Adipocyte (in vitro differentiated cells): ENCODE results near the gene RMDN2.

Experiments used
- DNase-seq: peaks from one replicate; pipeline ENCODE4 v3.0.0-alpha.2; 2015; ENCODE audit warnings: low read depth
- H3K27me3 ChIP-seq: replicated peaks from 2 replicates; pipeline ENCODE4 v1.7.0; 2013; ENCODE audit warnings: mild to moderate bottlenecking, low read length, moderate library complexity; ENCODE audit not compliant: control insufficient read depth, insufficient read depth
- H3K36me3 ChIP-seq: 2 replicates; pipeline ENCODE4 v1.7.0; 2013; ENCODE audit warnings: low read length, mild to moderate bottlenecking, moderate library complexity; ENCODE audit not compliant: control insufficient read depth, insufficient read depth, severe bottlenecking
- H3K4me1 ChIP-seq: 2 replicates; pipeline ENCODE4 v1.7.0; 2013; ENCODE audit warnings: mild to moderate bottlenecking, low read length, moderate library complexity; ENCODE audit not compliant: control insufficient read depth, insufficient read depth
- H3K4me3 ChIP-seq: 2 replicates; pipeline ENCODE4 v1.7.0; 2013; ENCODE audit warnings: mild to moderate bottlenecking, low read length, moderate library complexity
- H3K9ac ChIP-seq: 2 replicates; pipeline ENCODE4 v1.7.0; 2013; ENCODE audit warnings: mild to moderate bottlenecking, low read length, moderate library complexity
- H3K9me3 ChIP-seq: 2 replicates; pipeline ENCODE4 v1.7.0; 2013; ENCODE audit warnings: mild to moderate bottlenecking, low read length, moderate library complexity; ENCODE audit not compliant: control insufficient read depth

RMDN2 gene

GRCh38 chr2:38028829-38029228 lies 103.7 kb downstream of the RMDN2 start:
- no peak overlapping the region for H3K9ac ChIP-seq
- peaks cover 8% of the 10 kb centered on the region for H3K4me1 ChIP-seq
- H3K9me3 ChIP-seq, result no peaks in the 10 kb centered on the region
- H3K36me3 ChIP-seq, result no peaks in the 10 kb centered on the region
- no peaks in the 10 kb centered on the region for H3K27me3 ChIP-seq
- no peak for DNase-seq
- H3K4me3 ChIP-seq, result no peak overlapping the region

DNA sequence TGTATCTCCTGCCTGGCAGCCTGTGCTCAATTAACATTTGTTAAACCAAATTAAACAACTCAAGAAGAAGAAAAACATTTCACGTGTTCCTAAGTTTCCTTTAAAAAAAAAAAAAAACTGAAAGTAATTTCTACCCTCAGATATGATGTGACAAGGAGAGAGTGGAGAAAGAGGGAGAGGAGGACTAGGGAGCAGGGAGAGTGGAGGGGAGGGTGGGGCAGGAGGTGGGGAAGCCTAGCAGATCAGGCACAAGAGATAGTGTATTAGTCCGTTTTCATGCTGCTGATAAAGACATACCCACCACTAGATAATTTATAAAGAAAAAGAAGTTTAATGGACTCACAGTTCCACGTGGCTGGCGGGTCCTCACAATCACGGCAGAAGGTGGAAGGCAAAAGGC lies 104.4 kb downstream of the RMDN2 start:
- no peak overlapping the region for H3K4me3 ChIP-seq
- H3K4me1 ChIP-seq, result peaks cover 8% of the 10 kb centered on the region
- DNase-seq, result no peak
- no peak overlapping the region for H3K9ac ChIP-seq
- no peaks in the 10 kb centered on the region for H3K27me3 ChIP-seq
- no peaks in the 10 kb centered on the region for H3K36me3 ChIP-seq
- no peaks in the 10 kb centered on the region for H3K9me3 ChIP-seq

GRCh38 chr2:38030635-38031355 lies 105.7 kb downstream of the RMDN2 start:
- peak; percentile 29 for DNase-seq
- H3K4me1 ChIP-seq, result peaks cover 8% of the 10 kb centered on the region
- H3K9ac ChIP-seq, result peak overlapping the region; percentile 11
- no peaks in the 10 kb centered on the region for H3K27me3 ChIP-seq
- no peak overlapping the region for H3K4me3 ChIP-seq
- no peaks in the 10 kb centered on the region for H3K9me3 ChIP-seq
- no peaks in the 10 kb centered on the region for H3K36me3 ChIP-seq

DNA sequence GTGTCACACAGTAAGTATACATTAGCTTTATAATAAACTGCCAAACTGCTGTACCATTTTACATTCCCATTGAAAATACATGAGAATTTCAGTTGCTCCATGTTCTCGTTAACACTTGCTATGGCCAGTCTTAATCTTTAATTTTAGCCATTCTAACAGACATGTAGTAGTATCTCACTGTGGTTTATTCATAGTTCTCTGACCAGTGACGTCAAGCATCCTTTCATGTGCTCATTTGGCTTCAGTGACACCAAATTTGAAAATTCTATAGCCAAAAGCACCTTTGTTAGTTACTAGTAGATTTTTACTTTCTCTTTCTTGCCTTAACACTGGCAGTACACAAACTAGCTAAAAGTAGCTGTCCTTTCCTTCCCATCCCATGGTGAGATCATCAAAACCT lies 107.9 kb downstream of the RMDN2 start:
- Histone ChIP-seq H3K4me3 (no peak overlapping the region), H3K4me1 (peaks cover 25% of the 10 kb centered on the region), H3K36me3 (no peaks in the 10 kb centered on the region), H3K27me3 (no peaks in the 10 kb centered on the region), H3K9ac (no peak overlapping the region), H3K9me3 (no peaks in the 10 kb centered on the region)
- no peak for DNase-seq

- Histone ChIP-seq H3K4me1 (peaks cover 32% of the 10 kb centered on the region), H3K36me3 (no peaks in the 10 kb centered on the region)
Measured at GRCh38 chr2:38033646-38034045, 108.6 kb downstream of the RMDN2 start.

GRCh38 chr2:38035968-38036367 lies 110.9 kb downstream of the RMDN2 start:
- no peak overlapping the region for H3K4me3 ChIP-seq
- H3K9ac ChIP-seq, result no peak overlapping the region
- DNase-seq, result no peak
- peaks cover 35% of the 10 kb centered on the region for H3K4me1 ChIP-seq
- H3K27me3 ChIP-seq, result no peaks in the 10 kb centered on the region
- H3K9me3 ChIP-seq, result no peaks in the 10 kb centered on the region
- no peaks in the 10 kb centered on the region for H3K36me3 ChIP-seq

More at GRCh38 chr2:38033646-38034045, 108.6 kb downstream of the RMDN2 start:
- H3K4me3 ChIP-seq, result no peak overlapping the region
- DNase-seq, result no peak
- H3K27me3 ChIP-seq, result no peaks in the 10 kb centered on the region
- H3K9ac ChIP-seq, result no peak overlapping the region
- no peaks in the 10 kb centered on the region for H3K9me3 ChIP-seq

DNA sequence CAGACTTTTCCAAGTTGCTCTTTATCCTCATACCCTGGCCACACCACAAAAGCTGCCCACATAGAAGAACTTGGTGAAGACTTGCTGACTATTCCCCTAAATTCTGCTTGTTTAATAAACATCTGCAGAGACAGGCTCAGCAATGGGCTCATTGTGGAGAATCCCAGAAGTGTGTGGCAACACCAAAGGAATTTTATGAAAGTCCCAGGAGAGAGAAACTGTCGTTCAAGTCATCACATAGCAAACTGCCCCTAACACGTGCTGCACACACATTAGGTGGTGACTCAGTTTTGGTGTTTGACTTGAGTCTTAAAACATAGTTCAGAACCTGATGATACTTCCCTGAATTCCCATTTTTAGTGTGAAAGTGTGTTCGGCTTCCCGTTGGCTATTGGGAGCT lies 112.2 kb downstream of the RMDN2 start:
- Histone ChIP-seq H3K36me3 (no peaks in the 10 kb centered on the region), H3K4me1 (peaks cover 35% of the 10 kb centered on the region), H3K27me3 (no peaks in the 10 kb centered on the region), H3K9ac (peak overlapping the region; percentile 89), H3K9me3 (no peaks in the 10 kb centered on the region), H3K4me3 (peak overlapping the region; percentile 77)
- DNase-seq, result no peak

DNA sequence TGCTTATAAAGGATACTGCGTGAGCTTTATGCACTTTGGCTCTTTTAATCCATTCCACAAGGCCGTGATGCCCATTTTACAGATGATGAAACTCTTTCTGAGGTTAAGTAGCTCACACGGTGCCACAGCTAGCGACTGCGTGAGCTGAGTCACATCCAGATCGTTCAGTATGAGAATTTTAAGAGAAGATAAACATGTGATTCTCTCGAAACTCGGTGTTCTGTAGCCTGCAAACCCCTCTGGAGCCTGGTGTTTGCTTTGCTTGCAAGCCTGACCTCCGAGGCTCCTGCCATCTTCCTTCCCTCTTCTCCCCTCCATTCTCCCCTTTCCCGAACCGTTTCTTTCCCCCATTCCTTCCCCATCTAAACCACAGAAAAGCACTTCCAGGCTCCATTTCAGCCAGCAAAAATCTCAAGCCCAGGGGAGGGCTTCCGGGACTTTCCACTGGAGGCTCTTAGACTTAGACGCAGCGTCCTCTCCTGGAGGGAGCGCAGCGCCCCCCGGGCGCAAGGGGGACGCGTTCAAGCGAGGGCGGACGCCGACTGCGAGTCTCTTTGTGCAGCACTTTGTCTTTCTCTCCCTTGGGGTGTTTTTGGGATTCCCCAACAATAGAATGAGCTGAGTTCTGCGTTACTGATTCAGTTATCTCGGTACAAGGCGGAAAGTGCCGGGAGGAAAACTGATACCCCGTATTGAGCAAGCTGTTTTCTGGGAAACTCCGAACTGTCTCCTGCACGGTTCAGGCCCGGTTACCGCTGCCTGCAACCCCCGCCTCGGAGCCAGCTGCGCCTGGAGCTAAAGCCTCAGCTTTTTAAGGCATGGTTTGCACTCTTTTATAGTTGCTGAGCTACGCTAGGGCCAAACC lies 112.9 kb downstream of the RMDN2 start:
- peaks cover 35% of the 10 kb centered on the region for H3K4me1 ChIP-seq
- H3K9me3 ChIP-seq, result no peaks in the 10 kb centered on the region
- H3K4me3 ChIP-seq, result peak overlapping the region; percentile 77
- H3K36me3 ChIP-seq, result no peaks in the 10 kb centered on the region
- H3K9ac ChIP-seq, result peak overlapping the region; percentile 89
- DNase-seq, result peak; percentile 61
- no peaks in the 10 kb centered on the region for H3K27me3 ChIP-seq

DNA sequence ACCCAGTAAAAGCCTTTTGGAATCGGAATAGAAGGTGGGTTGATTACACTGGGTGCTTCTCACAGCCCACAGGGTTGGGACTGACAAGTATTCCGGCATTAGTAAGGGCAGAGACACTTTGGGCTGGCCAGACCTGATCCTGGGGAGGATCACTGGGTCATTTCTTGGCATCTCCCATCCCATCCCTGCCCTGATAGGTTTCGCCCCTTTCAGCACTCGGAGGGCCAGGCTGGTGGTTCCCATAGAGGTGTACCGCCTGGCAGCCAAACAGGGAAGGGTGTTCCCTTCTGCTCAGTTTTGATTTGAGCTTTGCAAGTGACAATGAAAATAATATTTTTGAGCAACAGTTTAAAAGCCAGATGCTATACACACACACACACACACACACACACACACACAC lies 113.6 kb downstream of the RMDN2 start:
- H3K9me3 ChIP-seq, result no peaks in the 10 kb centered on the region
- H3K9ac ChIP-seq, result peak overlapping the region; percentile 89
- DNase-seq, result no peak
- peaks cover 35% of the 10 kb centered on the region for H3K4me1 ChIP-seq
- H3K36me3 ChIP-seq, result no peaks in the 10 kb centered on the region
- H3K4me3 ChIP-seq, result peak overlapping the region; percentile 77
- no peaks in the 10 kb centered on the region for H3K27me3 ChIP-seq

DNA sequence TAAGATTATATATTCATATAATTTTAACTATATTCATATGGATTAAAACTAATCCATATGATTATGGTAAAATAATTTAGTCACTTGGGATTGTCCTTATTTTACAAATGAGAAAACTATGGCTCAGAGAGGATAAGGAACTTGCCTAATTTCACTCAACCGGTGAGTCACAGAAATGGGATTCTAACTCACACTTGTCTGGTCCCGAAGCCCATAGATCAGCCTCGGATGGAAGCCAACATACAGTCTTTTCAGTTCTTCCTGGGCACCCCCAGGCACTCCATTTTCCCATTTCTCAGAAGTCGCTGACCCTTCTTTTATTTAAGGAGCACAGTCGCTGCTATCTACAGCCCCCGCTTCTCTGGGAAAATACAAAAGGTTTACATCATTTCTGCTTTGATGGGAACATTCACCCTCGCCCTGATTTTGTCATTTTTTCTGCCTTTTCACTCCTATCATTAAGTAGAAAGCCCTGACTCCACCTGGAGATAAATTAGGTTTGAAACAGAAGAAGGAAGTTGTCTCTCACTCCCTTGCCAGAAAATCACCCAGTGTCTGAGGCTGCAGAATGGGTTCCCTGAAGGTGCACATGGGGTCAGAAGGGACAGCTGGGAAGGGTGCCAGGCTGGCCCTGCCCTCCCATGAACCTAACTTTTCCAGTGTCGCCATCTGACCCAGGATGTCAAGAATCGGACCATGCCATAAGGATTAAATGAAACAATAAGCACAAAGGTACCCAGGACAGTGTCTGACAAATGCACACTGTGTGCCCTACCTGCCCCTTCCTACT lies 114.2 kb downstream of the RMDN2 start:
- DNase-seq, result no peak
- Histone ChIP-seq H3K4me1 (peaks cover 35% of the 10 kb centered on the region), H3K9me3 (no peaks in the 10 kb centered on the region), H3K27me3 (no peaks in the 10 kb centered on the region), H3K9ac (peak overlapping the region; percentile 89), H3K36me3 (no peaks in the 10 kb centered on the region), H3K4me3 (peak overlapping the region; percentile 77)

DNA sequence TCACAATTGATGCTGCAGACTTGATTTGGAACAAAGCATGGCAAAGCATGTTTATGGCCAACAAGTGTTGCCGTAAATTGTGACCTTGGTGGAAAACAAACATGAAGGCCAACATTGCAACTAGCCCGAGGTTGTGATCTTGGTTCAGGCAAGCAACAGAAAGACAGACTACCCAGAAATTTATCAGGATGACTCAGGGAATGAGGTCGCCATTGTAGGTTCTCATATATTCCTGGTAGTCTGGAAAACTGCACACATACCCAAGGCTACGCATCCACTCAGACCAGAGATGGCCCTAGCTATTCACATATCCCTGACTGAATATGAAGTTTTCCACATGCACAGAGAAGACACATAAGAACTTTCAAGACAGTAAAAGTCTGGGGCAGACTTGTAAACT lies 120.7 kb downstream of the RMDN2 start:
- no peak for DNase-seq
- H3K4me3 ChIP-seq, result no peak overlapping the region
- H3K9ac ChIP-seq, result no peak overlapping the region
- H3K27me3 ChIP-seq, result no peaks in the 10 kb centered on the region
- no peaks in the 10 kb centered on the region for H3K9me3 ChIP-seq
- no peaks in the 10 kb centered on the region for H3K4me1 ChIP-seq
- H3K36me3 ChIP-seq, result no peaks in the 10 kb centered on the region
